Hypothalamus (tissue), 51 donors: ENCODE results near the gene PEX16.

ENCODE experiments used
- DNase-seq, 51 donors: peaks; one replicate each; lab custom pipeline; 2025; lab: John Stamatoyannopoulos, UW

The PEX16 gene

GRCh38 chr11:45881708-45882368, 35.8 kb downstream of the PEX16 start:
- DNase-seq = peak in 2 of 51 donors; percentile 26 to 32

GRCh38 chr11:45880772-45881570, 36.7 kb downstream of the PEX16 start:
- DNase-seq = no peak

- DNase-seq = peak in 2 of 51 donors; percentile 35 to 40
Measured at GRCh38 chr11:45879803-45880686, 37.6 kb downstream of the PEX16 start.

- DNase-seq = no peak
Measured at GRCh38 chr11:45877845-45878244, 39.8 kb downstream of the PEX16 start.

- no peak for DNase-seq
Measured at GRCh38 chr11:45877221-45877620, 40.5 kb downstream of the PEX16 start.

- DNase-seq = peak in 1 of 51 donors; percentile 22
Measured at GRCh38 chr11:45876401-45876800, 41.3 kb downstream of the PEX16 start.

- peak in 36 of 51 donors; percentile 14 to 82 (median 52) for DNase-seq
Measured at GRCh38 chr11:45872651-45873356, 44.9 kb downstream of the PEX16 start.

GRCh38 chr11:45871638-45872037, 46.0 kb downstream of the PEX16 start:
- no peak for DNase-seq

GRCh38 chr11:45870706-45871105, 47.0 kb downstream of the PEX16 start:
- no peak for DNase-seq

- DNase-seq = no peak
Measured at GRCh38 chr11:45869551-45869950, 48.1 kb downstream of the PEX16 start.

- DNase-seq = no peak
Measured at GRCh38 chr11:45864041-45864440, 53.6 kb downstream of the PEX16 start.

GRCh38 chr11:45860764-45861510, 56.7 kb downstream of the PEX16 start:
- peak in 5 of 51 donors; percentile 21 to 53 (median 36) for DNase-seq

- no peak for DNase-seq
Measured at GRCh38 chr11:45860348-45860747, 57.3 kb downstream of the PEX16 start.
